GM19455 (cell line): ENCODE data around the gene SLC6A3.

Experiments
- ATAC-seq: cut with Tn5 transposase; IDR thresholded peaks from one replicate; pipeline ENCODE4 v1.9.1; 2021; ENCODE audit not compliant: unreplicated experiment

SLC6A3 gene

GRCh38 chr5:1409381-1410110 is 35.7 kb downstream of the SLC6A3 start:
- ATAC-seq, result no peak

- no peak for ATAC-seq
Measured at GRCh38 chr5:1406681-1407640, 38.3 kb downstream of the SLC6A3 start.

- no peak for ATAC-seq
Measured at GRCh38 chr5:1405539-1406530, 39.4 kb downstream of the SLC6A3 start.

- ATAC-seq, result no peak
Measured at GRCh38 chr5:1405121-1405520, 40.1 kb downstream of the SLC6A3 start.

- no peak for ATAC-seq
Measured at GRCh38 chr5:1404062-1404461, 41.2 kb downstream of the SLC6A3 start.

- ATAC-seq, result no peak
Measured at GRCh38 chr5:1402611-1403255, 42.5 kb downstream of the SLC6A3 start.

- no peak for ATAC-seq
Measured at GRCh38 chr5:1401536-1402138, 43.6 kb downstream of the SLC6A3 start.

GRCh38 chr5:1400936-1401335 is 44.3 kb downstream of the SLC6A3 start:
- no peak for ATAC-seq

- no peak for ATAC-seq
Measured at GRCh38 chr5:1400211-1400855, 44.9 kb downstream of the SLC6A3 start.

GRCh38 chr5:1399737-1400136 is 45.5 kb downstream of the SLC6A3 start:
- no peak for ATAC-seq

- ATAC-seq, result no peak
Measured at GRCh38 chr5:1396293-1396816, 48.9 kb downstream of the SLC6A3 start.

- no peak for ATAC-seq
Measured at GRCh38 chr5:1394881-1395860, 50.1 kb downstream of the SLC6A3 start.

GRCh38 chr5:1393571-1394501 is 51.4 kb downstream of the SLC6A3 start:
- no peak for ATAC-seq

- no peak for ATAC-seq
Measured at GRCh38 chr5:1392801-1393565, 52.3 kb downstream of the SLC6A3 start.

- ATAC-seq, result no peak
Measured at GRCh38 chr5:1392261-1392660, 53.0 kb downstream of the SLC6A3 start.

GRCh38 chr5:1391691-1392090 is 53.5 kb downstream of the SLC6A3 start:
- ATAC-seq, result no peak
